ENCODE results near the gene MIS12.

The MIS12 gene

DNA sequence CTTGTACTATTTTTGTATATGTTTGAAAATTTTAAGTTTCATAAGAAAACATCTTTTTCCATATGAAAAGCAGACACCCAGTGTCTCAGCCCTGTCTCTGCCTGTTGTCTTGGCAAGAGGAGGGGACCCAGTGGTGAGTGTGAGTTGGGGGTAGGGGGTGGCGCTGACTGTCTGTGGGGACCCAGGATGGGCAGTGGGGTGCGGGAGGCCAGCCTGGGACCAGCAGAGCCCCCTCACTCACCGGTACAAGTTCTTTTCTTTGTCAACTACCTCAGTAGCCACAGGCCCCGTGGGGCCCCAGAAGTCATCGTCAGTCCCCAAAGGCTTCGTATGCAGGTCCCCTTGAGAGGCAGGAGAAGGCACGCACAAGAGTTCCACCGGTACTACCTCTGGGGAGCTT, 46.2 kb downstream of the MIS12 start:
- no peak for DNase-seq (ENCODE audit: low read depth in 1 of 2, low spot score in 1 of 2)

GRCh38 chr17:5533486-5534315, 47.3 kb downstream of the MIS12 start:
- no peak for DNase-seq (ENCODE audit: low read depth in 1 of 2, low spot score in 1 of 2)

DNA sequence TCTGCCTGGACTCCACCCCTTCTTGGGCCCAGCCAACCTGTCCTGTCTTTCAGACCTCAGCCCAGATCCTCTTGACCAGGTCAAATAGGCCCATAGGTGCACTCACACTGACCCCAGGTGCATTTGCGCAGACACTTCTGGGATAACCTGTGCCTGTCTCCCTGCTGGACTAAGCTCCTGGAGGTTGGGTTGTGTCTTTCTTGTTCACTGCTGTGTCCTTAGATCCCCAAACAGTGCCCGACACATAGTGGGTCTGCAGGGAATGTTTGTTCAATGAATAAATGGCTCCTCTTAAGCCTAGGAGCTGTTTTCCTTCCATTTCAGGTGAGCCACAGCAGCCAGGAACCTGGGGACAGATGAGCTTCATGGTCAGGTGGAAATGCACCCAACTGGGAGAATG, 49.1 kb downstream of the MIS12 start:
- DNase-seq (ENCODE audit: low read depth in 1 of 2, low spot score in 1 of 2), result no peak

GRCh38 chr17:5536866-5537650, 50.7 kb downstream of the MIS12 start:
- DNase-seq (ENCODE audit: low read depth in 1 of 2, low spot score in 1 of 2), result no peak

DNA sequence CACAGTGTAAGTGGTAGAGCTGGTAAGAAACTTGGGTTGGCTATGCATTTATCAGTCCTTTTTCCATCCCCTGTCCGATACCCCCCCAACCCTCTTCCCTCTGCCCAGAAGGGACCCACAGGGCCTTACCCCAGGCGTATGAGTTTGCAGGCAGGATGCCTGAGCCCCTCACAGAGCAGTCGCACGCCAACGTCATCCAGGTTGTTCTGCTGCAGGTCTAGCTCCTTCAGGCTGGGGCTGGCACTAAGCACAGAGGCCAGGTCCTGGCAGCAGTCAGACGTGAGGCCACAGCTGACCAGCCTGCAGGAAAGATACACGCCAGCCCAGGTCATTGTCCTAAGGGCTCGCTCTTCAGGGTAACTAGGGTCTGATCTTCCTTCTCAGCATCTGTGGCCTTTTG, 52.9 kb downstream of the MIS12 start:
- DNase-seq (ENCODE audit: low read depth in 1 of 2, low spot score in 1 of 2), result no peak

DNA sequence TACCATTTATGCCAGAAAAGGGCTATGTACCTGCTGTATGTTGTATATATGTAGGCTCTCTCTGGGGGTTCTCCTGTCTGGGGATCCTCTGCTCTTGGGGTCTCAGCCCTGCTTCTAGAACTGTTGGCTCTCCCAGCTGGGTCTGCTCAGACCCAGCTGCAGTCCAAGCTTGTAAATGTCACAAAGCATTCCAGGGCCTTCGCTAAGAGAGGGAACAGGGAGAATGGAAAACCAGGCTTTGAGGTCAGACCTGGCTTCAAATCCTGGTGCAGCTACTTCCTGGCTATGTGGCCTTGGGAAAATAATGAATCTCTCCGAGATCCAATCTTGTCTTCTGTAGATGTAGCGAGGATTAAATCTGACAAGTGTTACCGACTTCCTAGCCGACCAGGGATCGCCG, 54.0 kb downstream of the MIS12 start:
- no peak for DNase-seq (ENCODE audit: low read depth in 1 of 2, low spot score in 1 of 2)

All from activated T-helper 1 cell treated with anti-CD3 and anti-CD28 coated beads, Interleukin-2, amount 50 U/mL, for 16 hours (primary cell).